DOHH2 (cell line): ENCODE results near the gene ELOVL2.
"Not testable (repeated sequence)": the region's sequence is repeated elsewhere in the genome, so short reads cannot be mapped to it uniquely, and the experiment has no call there.

Source experiments
- H3F3A ChIP-seq: fragments of 200-600 bp; sonication (generic), shearing (Covaris generic); 2 replicates; pipeline ENCODE4 v1.6.0; 2016; ENCODE audit warnings: antibody characterized with exemption, mild to moderate bottlenecking; ENCODE audit not compliant: control insufficient read depth, insufficient read depth
- H3K27ac ChIP-seq: fragments of 200-600 bp; sonication (generic); 2 replicates; pipeline ENCODE4 v1.5.1; 2014; ENCODE audit warnings: low read depth, mild to moderate bottlenecking, low read length, moderate library complexity
- H3K27me3 ChIP-seq: fragments of 200-600 bp; sonication (generic); 2 replicates; pipeline ENCODE4 v1.6.1; 2014; ENCODE audit warnings: mild to moderate bottlenecking, low read length, mixed read lengths; ENCODE audit not compliant: control insufficient read depth
- H3K36me3 ChIP-seq: fragments of 200-600 bp; sonication (generic); 2 replicates; pipeline ENCODE4 v1.6.1; 2014; ENCODE audit warnings: mild to moderate bottlenecking, low read length, moderate library complexity, mixed read lengths; ENCODE audit not compliant: control insufficient read depth
- H3K4me1 ChIP-seq: fragments of 200-600 bp; sonication (generic); 2 replicates; pipeline ENCODE4 v1.6.1; 2014; ENCODE audit warnings: mild to moderate bottlenecking, low read length, mixed read lengths; ENCODE audit not compliant: control insufficient read depth
- H3K4me2 ChIP-seq: fragments of 200-600 bp; sonication (generic); 2 replicates; pipeline ENCODE4 v1.6.0; 2014; ENCODE audit warnings: mild to moderate bottlenecking, low read length, moderate library complexity
- H3K4me3 ChIP-seq: fragments of 200-600 bp; sonication (generic); 2 replicates; pipeline ENCODE4 v1.5.1; 2014; ENCODE audit warnings: mild to moderate bottlenecking, low read length, mixed read lengths
- H3K79me2 ChIP-seq: fragments of 200-600 bp; sonication (generic); 2 replicates; pipeline ENCODE4 v1.6.1; 2014; ENCODE audit warnings: mild to moderate bottlenecking, low read length, mixed read lengths; ENCODE audit not compliant: control insufficient read depth
- H3K9me2 ChIP-seq: fragments of 200-600 bp; sonication (generic); replicated peaks from 2 replicates; pipeline ENCODE4 v1.6.1; 2014; ENCODE audit warnings: mild to moderate bottlenecking, low read length, mixed read lengths; ENCODE audit not compliant: control insufficient read depth
- H3K9me3 ChIP-seq: fragments of 200-600 bp; sonication (generic); 2 replicates; pipeline ENCODE4 v1.6.1; 2014; ENCODE audit warnings: antibody characterized with exemption, low read length, mixed read lengths; ENCODE audit not compliant: control insufficient read depth, insufficient read depth
- H4K20me1 ChIP-seq: fragments of 200-600 bp; sonication (generic); 2 replicates; pipeline ENCODE4 v1.6.0; 2014; ENCODE audit warnings: low read depth, mild to moderate bottlenecking, antibody characterized with exemption, low read length, moderate library complexity; ENCODE audit not compliant: control insufficient read depth, insufficient read depth
- CTCF ChIP-seq: fragments of 200-600 bp; sonication (generic); IDR thresholded peaks from one replicate; pipeline ENCODE4 v1.5.1; 2014; ENCODE audit warnings: antibody characterized with exemption, mild to moderate bottlenecking, low read depth, low read length; ENCODE audit not compliant: poor library complexity, severe bottlenecking
- EZH2phosphoT487 ChIP-seq: fragments of 200-600 bp; sonication (generic); IDR thresholded peaks from 2 replicates; pipeline ENCODE4 v1.6.1; 2017; ENCODE audit warnings: borderline replicate concordance, mild to moderate bottlenecking, antibody characterized with exemption, low read length, moderate library complexity, mixed read lengths

ELOVL2 gene

DNA sequence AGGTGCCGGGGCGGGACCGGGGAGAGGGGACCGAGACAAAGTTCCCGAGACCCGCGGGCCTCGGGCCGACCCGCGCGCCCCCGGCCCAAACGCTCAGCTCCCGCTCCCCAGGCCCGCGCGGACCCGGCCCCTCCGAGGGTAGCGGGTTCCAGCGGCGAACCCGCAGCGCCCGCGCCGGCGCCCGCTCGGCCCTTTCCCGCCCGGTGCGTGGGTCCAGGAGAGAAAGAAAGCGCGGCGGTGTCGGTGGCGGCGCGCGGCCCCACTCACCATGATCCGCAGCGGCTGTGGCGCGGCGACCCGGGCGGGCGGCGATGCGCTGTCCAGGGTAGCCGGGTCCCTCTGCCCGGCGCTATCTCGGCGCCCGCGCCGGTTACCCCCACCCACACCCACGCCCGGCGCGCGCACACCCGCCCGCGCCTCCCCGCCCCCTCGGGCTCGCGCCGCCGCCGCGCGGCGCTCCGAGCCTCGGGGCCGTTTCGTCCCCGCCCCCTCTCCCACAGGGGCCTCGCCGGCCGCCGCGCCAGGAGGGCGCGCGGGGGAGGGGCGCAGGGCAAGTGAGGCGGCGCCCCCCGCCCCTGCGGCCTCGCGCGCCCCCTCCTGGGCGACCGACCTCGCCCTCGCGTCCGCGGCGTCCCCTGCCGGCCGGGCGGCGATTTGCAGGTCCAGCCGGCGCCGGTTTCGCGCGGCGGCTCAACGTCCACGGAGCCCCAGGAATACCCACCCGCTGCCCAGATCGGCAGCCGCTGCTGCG is at the start of gene ELOVL2:
TSS of gene ELOVL2 (minus strand) at position 345 of the 751 bp plus-strand sequence. CDS start at position 270, 75 bp downstream.
- no peaks in the 10 kb centered on the region for H3K79me2 ChIP-seq
- peaks cover 13% of the 10 kb centered on the region for H3K4me1 ChIP-seq
- no peaks in the 10 kb centered on the region for H4K20me1 ChIP-seq
- H3K36me3 ChIP-seq: no peaks in the 10 kb centered on the region
- H3F3A ChIP-seq: peaks cover 5% of the 10 kb centered on the region; the same call in 1 of the 2 replicates
- H3K4me2 ChIP-seq: peak within 1 kb of the TSS; percentile 83
- H3K4me3 ChIP-seq: peak within 1 kb of the TSS; percentile 65
- H3K27ac ChIP-seq: no peak within 1 kb of the TSS
- no peaks in the 10 kb centered on the region for H3K9me3 ChIP-seq
- no peaks in the 10 kb centered on the region for H3K9me2 ChIP-seq
- H3K27me3 ChIP-seq: peaks cover 62% of the 10 kb centered on the region
- TF ChIP-seq CTCF: no peak
- TF ChIP-seq EZH2phosphoT487: no peak

- Histone ChIP-seq H3K79me2 (peaks cover 42% of the 10 kb centered on the region), H4K20me1 (no peaks in the 10 kb centered on the region), H3F3A (no peaks in the 10 kb centered on the region), H3K4me1 (peaks cover 31% of the 10 kb centered on the region), H3K4me3 (peak overlapping the region; percentile 96), H3K9me2 (no peaks in the 10 kb centered on the region), H3K36me3 (0 out of 2 replicates have a peak, but pooled peaks cover 4% of the 10 kb centered on the region), H3K27ac (peak overlapping the region; percentile 60), H3K4me2 (peak overlapping the region; percentile 81), H3K27me3 (no peaks in the 10 kb centered on the region), H3K9me3 (no peaks in the 10 kb centered on the region)
- TF ChIP-seq CTCF (no peak), EZH2phosphoT487 (no peak)
These were observed 49.2 kb upstream of the ELOVL2 start for GRCh38 chr6:11093376-11093625.

DNA sequence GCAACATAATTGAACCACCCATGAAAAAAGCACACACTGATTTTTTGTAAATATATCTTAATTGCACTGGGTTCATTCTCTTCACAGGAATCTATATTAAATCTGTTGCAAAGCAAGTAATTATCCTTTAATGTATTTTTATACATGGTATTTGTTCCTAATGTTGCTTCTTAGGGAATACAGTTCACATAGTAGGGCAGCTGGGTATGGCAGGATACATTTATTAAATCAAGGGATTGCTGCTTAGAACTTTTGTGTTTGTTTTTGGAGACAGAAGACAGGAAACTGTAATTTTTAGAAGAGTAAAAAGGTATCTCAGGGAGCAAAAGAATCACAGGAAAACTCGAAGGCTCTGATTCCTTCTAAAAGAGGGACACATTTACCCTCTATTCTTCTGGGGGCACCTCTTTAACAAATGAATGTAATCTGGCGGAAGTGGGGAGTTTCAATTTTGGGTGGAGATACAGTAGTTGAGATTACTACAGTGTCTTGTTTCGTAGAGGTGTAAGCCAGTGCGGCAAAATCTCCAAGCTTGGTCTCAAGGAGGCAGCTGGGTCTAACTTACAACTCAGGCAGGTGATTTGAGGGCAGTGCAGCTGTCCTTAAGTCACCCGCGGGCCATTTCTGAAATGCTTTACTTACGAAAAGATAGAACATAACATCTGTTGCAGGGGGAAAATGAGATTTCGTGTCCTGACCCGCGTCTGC is 48.7 kb upstream of the ELOVL2 start:
- H3K4me2 ChIP-seq: peak overlapping the region; percentile 81
- H3K79me2 ChIP-seq: peaks cover 37% of the 10 kb centered on the region
- H3K4me3 ChIP-seq: peak overlapping the region; percentile 96
- H4K20me1 ChIP-seq: no peaks in the 10 kb centered on the region
- no peaks in the 10 kb centered on the region for H3F3A ChIP-seq
- no peaks in the 10 kb centered on the region for H3K9me3 ChIP-seq
- H3K36me3 ChIP-seq: 0 out of 2 replicates have a peak, but pooled peaks cover 2% of the 10 kb centered on the region
- no peaks in the 10 kb centered on the region for H3K27me3 ChIP-seq
- H3K27ac ChIP-seq: peak overlapping the region; percentile 60
- H3K9me2 ChIP-seq: no peaks in the 10 kb centered on the region
- peaks cover 31% of the 10 kb centered on the region for H3K4me1 ChIP-seq
- TF ChIP-seq EZH2phosphoT487: no peak
- TF ChIP-seq CTCF: no peak

DNA sequence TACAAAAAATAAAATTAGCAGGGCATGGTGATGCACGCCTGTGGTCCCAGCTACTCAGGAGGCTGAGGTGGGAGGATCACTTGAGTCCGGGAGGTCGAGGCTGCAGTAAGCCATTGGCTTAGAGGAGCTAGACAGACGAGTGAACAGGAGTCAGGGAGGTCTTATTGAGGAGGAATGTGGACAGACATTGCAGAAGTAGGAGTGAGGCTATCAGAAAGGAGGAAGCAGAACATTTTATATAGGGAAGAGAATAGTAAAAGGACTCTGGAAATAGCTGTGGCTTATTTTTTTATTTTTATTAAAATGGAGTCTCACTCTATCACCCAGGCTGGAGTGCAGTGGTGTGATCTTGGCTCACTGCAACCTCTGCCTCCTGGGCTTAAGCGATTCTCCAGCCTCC is 47.0 kb upstream of the ELOVL2 start:
- 0 out of 2 replicates have a peak overlapping the region, but pooled peaks have one; percentile 16 for H3K4me2 ChIP-seq
- H3K79me2 ChIP-seq: peaks cover 21% of the 10 kb centered on the region
- not testable (repeated sequence) for H3F3A ChIP-seq, H4K20me1 ChIP-seq, H3K9me2 ChIP-seq, H3K9me3 ChIP-seq, H3K36me3 ChIP-seq, H3K27ac ChIP-seq, H3K4me3 ChIP-seq, H3K27me3 ChIP-seq
- peaks cover 29% of the 10 kb centered on the region for H3K4me1 ChIP-seq
